Peyer's patch (tissue), 4 donors: Measurements from ENCODE around the gene KRTAP10-6.

Experiments
- POLR2A ChIP-seq, 2 donors: fragments of 450-650 bp; IDR thresholded peaks; one replicate each; pipeline ENCODE4 v1.5.1; 2017; ENCODE audit warnings: antibody characterized with exemption in 2 of 2, mild to moderate bottlenecking in 2 of 2, moderate library complexity in 2 of 2
- TF ChIP-seq, protein P1 (sequence below), 6 experiments: fragments of 450-650 bp in 4 of 6; fragments of 200-600 bp in 2 of 6; sonication (generic) in 1 of 6; IDR thresholded peaks; one replicate each; pipeline ENCODE4 v1.5.1; 2017 to 2019; ENCODE audit warnings: antibody characterized with exemption in 6 of 6, mild to moderate bottlenecking in 3 of 6, moderate library complexity in 1 of 6

GRCh38 chr21:44576025-44576420 is 16.3 kb downstream of the KRTAP10-6 start:
- TF ChIP-seq, protein P1, sequence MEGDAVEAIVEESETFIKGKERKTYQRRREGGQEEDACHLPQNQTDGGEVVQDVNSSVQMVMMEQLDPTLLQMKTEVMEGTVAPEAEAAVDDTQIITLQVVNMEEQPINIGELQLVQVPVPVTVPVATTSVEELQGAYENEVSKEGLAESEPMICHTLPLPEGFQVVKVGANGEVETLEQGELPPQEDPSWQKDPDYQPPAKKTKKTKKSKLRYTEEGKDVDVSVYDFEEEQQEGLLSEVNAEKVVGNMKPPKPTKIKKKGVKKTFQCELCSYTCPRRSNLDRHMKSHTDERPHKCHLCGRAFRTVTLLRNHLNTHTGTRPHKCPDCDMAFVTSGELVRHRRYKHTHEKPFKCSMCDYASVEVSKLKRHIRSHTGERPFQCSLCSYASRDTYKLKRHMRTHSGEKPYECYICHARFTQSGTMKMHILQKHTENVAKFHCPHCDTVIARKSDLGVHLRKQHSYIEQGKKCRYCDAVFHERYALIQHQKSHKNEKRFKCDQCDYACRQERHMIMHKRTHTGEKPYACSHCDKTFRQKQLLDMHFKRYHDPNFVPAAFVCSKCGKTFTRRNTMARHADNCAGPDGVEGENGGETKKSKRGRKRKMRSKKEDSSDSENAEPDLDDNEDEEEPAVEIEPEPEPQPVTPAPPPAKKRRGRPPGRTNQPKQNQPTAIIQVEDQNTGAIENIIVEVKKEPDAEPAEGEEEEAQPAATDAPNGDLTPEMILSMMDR (IDR thresholded peaks at IDR 0.05), result no peak
- no peak for TF ChIP-seq POLR2A (IDR thresholded peaks at IDR 0.05)
